Heart right ventricle (tissue), 16 donors: ENCODE data around the gene KRT77. TPM values are rescaled to one million over a fixed set of nuclear protein-coding genes. Genes with fewer than 3 reads are reported as not detected.

Experiments used
- ATAC-seq, 8 donors: fragments of 200-7000 bp; cut with Tn5 transposase; one replicate each; pipeline ENCODE4 v1.9.1; 2020; ENCODE audit warnings: mild to moderate bottlenecking in 8 of 8, moderate library complexity in 8 of 8, moderate number of reproducible peaks in 1 of 8
- DNase-seq, 2 donors: peaks; one replicate each; pipeline ENCODE4 v3.0.0-alpha.2; 2020
- H3K27ac ChIP-seq, 10 donors: fragments of 200-600 bp; sonication (generic) in 2 of 10; one replicate each; pipeline versions ENCODE4 v1.5.0 to v1.8.0; 2020 to 2022; ENCODE audit warnings: mild to moderate bottlenecking in 3 of 10
- H3K27me3 ChIP-seq, 7 donors: fragments of 200-600 bp; one replicate each; pipeline ENCODE4 v1.8.0; 2021 to 2022; ENCODE audit warnings: mild to moderate bottlenecking in 2 of 7
- H3K36me3 ChIP-seq, 9 donors: fragments of 200-600 bp; sonication (generic) in 1 of 9; one replicate each; pipeline versions ENCODE4 v1.5.0 to v1.8.0; 2020 to 2022; ENCODE audit warnings: mild to moderate bottlenecking in 2 of 9
- H3K4me1 ChIP-seq, 9 donors: fragments of 200-600 bp; sonication (generic) in 1 of 9; one replicate each; pipeline versions ENCODE4 v1.5.0 to v1.8.0; 2020 to 2022; ENCODE audit warnings: mild to moderate bottlenecking in 4 of 9
- H3K4me3 ChIP-seq, 10 donors: fragments of 200-600 bp; sonication (generic) in 2 of 10; one replicate each; pipeline versions ENCODE4 v1.5.0 to v1.8.0; 2020 to 2022; ENCODE audit warnings: mild to moderate bottlenecking in 7 of 10, moderate library complexity in 2 of 10
- H3K9me3 ChIP-seq, 11 donors: fragments of 200-600 bp in 10 of 11; sonication (generic) in 2 of 11; one replicate each; pipeline versions ENCODE4 v1.5.0 to v1.8.0; 2013 to 2022; ENCODE audit warnings: mild to moderate bottlenecking in 2 of 11, control low read depth in 1 of 11, moderate library complexity in 1 of 11
- CTCF ChIP-seq, 9 donors: fragments of 200-600 bp; sonication (generic) in 2 of 9; IDR thresholded peaks; one replicate each; pipeline versions ENCODE4 v1.5.0 to v1.8.0; 2021 to 2022; ENCODE audit warnings: antibody characterized with exemption in 9 of 9, mild to moderate bottlenecking in 5 of 9, moderate library complexity in 1 of 9
- WGBS, 2 donors: extraction: QIAGEN DNeasy Blood & Tissue Kit; methylation state at CpG; one replicate each; pipeline ENCODE4 v1.1.7; 2013; ENCODE audit warnings: inconsistent platforms in 1 of 2; 5-methylcytosine and 5-hydroxymethylcytosine counted together
- intact Hi-C, 10 donors: fragments of 100-400 bp; cut with DNase I; formaldehyde crosslinking; loops; one replicate each; pipeline versions ENCODE4 v1.11.1 to v1.14.2; 2022
- polyA plus RNA-seq, 2 donors: library from polyadenylated mRNA; stranded (reverse); fragments of 200-250 nt; gene quantifications; one replicate each; pipeline ENCODE4 v1.2.3, GENCODE V29; 2013
- total RNA-seq, 10 donors: library from RNA; stranded (reverse); fragmentation: NEBNext Ultra II Directional in 3 of 10; extraction: Animal tissue kit (Norgen Biotek cat#: 25700) in 3 of 10; gene quantifications; one replicate each; pipeline versions ENCODE4 v1.2.1 to v1.2.4, GENCODE V29; 2021 to 2023
- donor health status: Arrhythmogenic right ventricular cardiomyopathy.
- donor health status: ischemic (EF 13 %, LVEDD 7.1; RV severe dilation, severe dysfunction).
- donor health status: healthy with polysubstance abuse.
- donor health status: DM: no; HTN: yes; CAD: no.
- donor health status: DM: no; HTN: no; CAD: no.
- donor health status: ischemic (EF 25% LVEDD 6.9; RV normal size, moderate dysfunction).
- donor health status: ischemic (EF 25% LVEDD 5.7; RV mildly dilated, moderate dysfunction).
- donor health status: healthy.
- donor health status: DM: yes; HTN: yes; CAD: no.
- donor health status: Ischemic cardiomyopathy.
- donor health status: ischemic (EF 35%, LVEDD 5.7; RV mildly dilated, moderate dysfunction).
- donor health status: nonischemic (EF 11% LVEDD 7.7; RV severe dilation, severe dysfunction).
- donor health status: DM: yes; HTN: yes; CAD: no.
- donor health status: PGD.
- donor health status: ischemic (EF 29% LVEDD 5.4; RV normal size, mild dysfunction).
- donor health status: nonischemic (EF 23%, LVEDD 6.1; RV moderate dilation, normal function).

The KRT77 gene
- total and polyA plus RNA-seq, 12 donors: 0.08 TPM; not detected in 11

- ATAC-seq (peak in 2 of 8 donors; percentile 19 to 40), DNase-seq (no peak)
- peaks cover 0 to 31% (median 0%) of the 10 kb centered on the region in 7 donors for H3K27me3 ChIP-seq
- no peaks in the 10 kb centered on the region for H3K36me3 ChIP-seq
- WGBS, 2 donors: 72 to 83% methylated on average over 4 of the region's 4 CpGs
- intact Hi-C loops: no loop called here
- no peak overlapping the region for H3K4me3 ChIP-seq
- H3K27ac ChIP-seq: no peak overlapping the region
- H3K9me3 ChIP-seq: no peaks in the 10 kb centered on the region
- H3K4me1 ChIP-seq: peaks cover 0 to 7% (median 0%) of the 10 kb centered on the region in 9 donors
- TF ChIP-seq CTCF (IDR thresholded peaks at IDR 0.05): no peak
Observed at GRCh38 chr12:52656616-52657015, 46.7 kb downstream of the KRT77 start.

GRCh38 chr12:52655720-52656124, 47.6 kb downstream of the KRT77 start:
- DNase-seq: no peak
- Histone ChIP-seq H3K4me1 (peaks cover 0 to 7% (median 0%) of the 10 kb centered on the region in 9 donors), H3K4me3 (no peak overlapping the region), H3K9me3 (no peaks in the 10 kb centered on the region), H3K36me3 (no peaks in the 10 kb centered on the region), H3K27me3 (peaks cover 0 to 34% (median 0%) of the 10 kb centered on the region in 7 donors), H3K27ac (no peak overlapping the region)
- intact Hi-C loops: no loop called here
- ATAC-seq: peak in 2 of 8 donors; percentile 49 to 68
- no peak for TF ChIP-seq CTCF (IDR thresholded peaks at IDR 0.05)
- WGBS, 2 donors: 48 to 50% methylated on average over 8 of the region's 8 CpGs

GRCh38 chr12:52655251-52655650, 48.1 kb downstream of the KRT77 start:
- WGBS, 2 donors: 54 to 68% methylated on average over 6 of the region's 6 CpGs

GRCh38 chr12:52651726-52652261, 51.5 kb downstream of the KRT77 start, which contains the start of gene KRT2:
Gene KRT2, minus strand, starts transcription at chr12:52652211. Its CDS starts 69 bp downstream, at chr12:52652142.
- no peak within 1 kb of the TSS for H3K27ac ChIP-seq
- no peak within 1 kb of the TSS for H3K4me3 ChIP-seq
- H3K4me1 ChIP-seq: peaks cover 0 to 7% (median 0%) of the 10 kb centered on the region in 9 donors
- H3K9me3 ChIP-seq: no peaks in the 10 kb centered on the region
- no peaks in the 10 kb centered on the region for H3K36me3 ChIP-seq
- no peak for TF ChIP-seq CTCF (IDR thresholded peaks at IDR 0.05)
- DNase-seq: no peak
- WGBS, 2 donors: 96 to 97% methylated on average over 16 of the region's 16 CpGs
- H3K27me3 ChIP-seq: peaks cover 0 to 33% (median 0%) of the 10 kb centered on the region in 7 donors
- ATAC-seq: no peak
- intact Hi-C loops: no loop called here

More at GRCh38 chr12:52655251-52655650, 48.1 kb downstream of the KRT77 start:
- Histone ChIP-seq H3K27ac (no peak overlapping the region), H3K4me1 (peaks cover 0 to 7% (median 0%) of the 10 kb centered on the region in 9 donors), H3K4me3 (no peak overlapping the region), H3K36me3 (no peaks in the 10 kb centered on the region), H3K9me3 (no peaks in the 10 kb centered on the region), H3K27me3 (peaks cover 0 to 38% (median 0%) of the 10 kb centered on the region in 7 donors)
- no peak for DNase-seq
- no peak for ATAC-seq
- intact Hi-C loops: no loop called here
- TF ChIP-seq CTCF (IDR thresholded peaks at IDR 0.05): no peak
